ENCODE data around the gene PRKCA. TPM values are rescaled to one million over a fixed set of nuclear protein-coding genes. Genes with fewer than 3 reads are reported as not detected.
"Not testable (repeated sequence)": the region's sequence is repeated elsewhere in the genome, so short reads cannot be mapped to it uniquely, and the experiment has no call there.

Gene PRKCA
- total RNA-seq, 4 donors from 2014 or later = 9.8 to 25.6 (median 12.2) TPM

GRCh38 chr17:66344473-66344872 is 42.1 kb downstream of the PRKCA start:
- Histone ChIP-seq H3K27ac (no peak overlapping the region), H3K27me3 (no peaks in the 10 kb centered on the region), H3K4me1 (peaks cover 5% of the 10 kb centered on the region), H3K4me3 (no peak overlapping the region), H3K36me3 (no peaks in the 10 kb centered on the region), H3K9me3 (no peaks in the 10 kb centered on the region)
- DNase-seq (ENCODE audit: low spot score in 2 of 2) = no peak
- TF ChIP-seq POLR2AphosphoS5 (IDR thresholded peaks at IDR 0.05) = no peak
- TF ChIP-seq POLR2A (IDR thresholded peaks at IDR 0.05) = no peak
- TF ChIP-seq CTCF (IDR thresholded peaks at IDR 0.05) = no peak
- no peak for TF ChIP-seq EP300 (IDR thresholded peaks at IDR 0.05)
- 100% methylated on average over 4 of the region's 4 CpGs for WGBS

- Histone ChIP-seq H3K36me3 (no peaks in the 10 kb centered on the region), H3K27me3 (no peaks in the 10 kb centered on the region), H3K4me3 (no peak overlapping the region), H3K27ac (no peak overlapping the region), H3K9me3 (no peaks in the 10 kb centered on the region), H3K4me1 (peaks cover 5% of the 10 kb centered on the region)
- WGBS = 24% methylated on average over 4 of the region's 4 CpGs
- no peak for DNase-seq (ENCODE audit: low spot score in 2 of 2)
- TF ChIP-seq EP300 (IDR thresholded peaks at IDR 0.05) (no peak), POLR2AphosphoS5 (IDR thresholded peaks at IDR 0.05) (no peak)
Observed at GRCh38 chr17:66345264-66345663, 42.9 kb downstream of the PRKCA start.

GRCh38 chr17:66345949-66346638 is 43.7 kb downstream of the PRKCA start:
- not testable (repeated sequence) for H3K9me3 ChIP-seq; H3K4me1 ChIP-seq; DNase-seq (ENCODE audit: low spot score in 2 of 2); H3K36me3 ChIP-seq; H3K27ac ChIP-seq; H3K27me3 ChIP-seq; H3K4me3 ChIP-seq
- WGBS = 88% methylated on average over 12 of the region's 12 CpGs

GRCh38 chr17:66347661-66348514 is 45.5 kb downstream of the PRKCA start:
- Histone ChIP-seq H3K27me3 (no peaks in the 10 kb centered on the region), H3K9me3 (no peaks in the 10 kb centered on the region), H3K36me3 (no peaks in the 10 kb centered on the region), H3K4me3 (no peak overlapping the region), H3K27ac (no peak overlapping the region), H3K4me1 (peaks cover 5% of the 10 kb centered on the region)
- no peak for DNase-seq (ENCODE audit: low spot score in 2 of 2)
- TF ChIP-seq POLR2AphosphoS5 (IDR thresholded peaks at IDR 0.05) (no peak), EP300 (IDR thresholded peaks at IDR 0.05) (no peak), CTCF (IDR thresholded peaks at IDR 0.05) (no peak), POLR2A (IDR thresholded peaks at IDR 0.05) (no peak)
- 77% methylated on average over 10 of the region's 10 CpGs for WGBS

- Histone ChIP-seq H3K36me3 (no peaks in the 10 kb centered on the region), H3K27ac (no peak overlapping the region), H3K9me3 (no peaks in the 10 kb centered on the region), H3K27me3 (no peaks in the 10 kb centered on the region), H3K4me1 (peaks cover 5% of the 10 kb centered on the region), H3K4me3 (no peak overlapping the region)
- WGBS = 54% methylated on average over 4 of the region's 4 CpGs
- DNase-seq (ENCODE audit: low spot score in 2 of 2) = no peak
- TF ChIP-seq CTCF (IDR thresholded peaks at IDR 0.05) (no peak), POLR2A (IDR thresholded peaks at IDR 0.05) (no peak), POLR2AphosphoS5 (IDR thresholded peaks at IDR 0.05) (no peak), EP300 (IDR thresholded peaks at IDR 0.05) (no peak)
Observed at GRCh38 chr17:66348584-66349165, 46.3 kb downstream of the PRKCA start.

Measured in suprapubic skin (tissue), 4 donors.